Activated B cell treated with CpG ODN at 0.5 μM for 24 hours (primary cell): ENCODE results near the gene FAM120AOS. TPM values are rescaled to one million over a fixed set of nuclear protein-coding genes. Genes with fewer than 3 reads are reported as not detected.
A peak's percentile ranks its signal among the peaks of the same experiment; 100 is the strongest.

Experiments
- ATAC-seq: fragments of 200-7000 bp; cut with Tn5 transposase; one replicate; pipeline ENCODE4 v1.10.0; 2021; ENCODE audit warnings: low read depth, mild to moderate bottlenecking, moderate library complexity
- CTCF ChIA-PET: fragments of 350-600 bp; sonication (Branson Sonifier 250); formaldehyde crosslinking; loops from one replicate; lab custom pipeline; 2021; ENCODE audit warnings: antibody characterized with exemption; lab: Charles Lee
- POLR2A ChIA-PET: fragments of 350-600 bp; sonication (Branson Sonifier 250); formaldehyde crosslinking; loops from one replicate; lab custom pipeline; 2021; ENCODE audit warnings: antibody characterized with exemption; lab: Charles Lee
- DNase-seq: peaks from one replicate; pipeline ENCODE4 v3.0.0; 2022
- H3K27ac Mint-ChIP-seq: one replicate; pipeline ENCODE4 v1.8.0; 2020; ENCODE audit warnings: mixed read lengths
- H3K27me3 Mint-ChIP-seq: one replicate; pipeline ENCODE4 v1.8.0; 2021; ENCODE audit warnings: mixed read lengths
- H3K36me3 Mint-ChIP-seq: one replicate; pipeline ENCODE4 v1.8.0; 2021; ENCODE audit warnings: low read depth, mixed read lengths
- H3K4me1 Mint-ChIP-seq: one replicate; pipeline ENCODE4 v1.8.0; 2021; ENCODE audit warnings: mixed read lengths
- H3K4me3 Mint-ChIP-seq: one replicate; pipeline ENCODE4 v1.8.0; 2020; ENCODE audit warnings: mild to moderate bottlenecking, mixed read lengths
- H3K9me3 Mint-ChIP-seq: one replicate; pipeline ENCODE4 v1.8.0; 2020; ENCODE audit warnings: mixed read lengths
- intact Hi-C: fragments of 100-400 bp; cut with micrococcal nuclease; formaldehyde crosslinking; loops from one replicate; pipeline ENCODE4 v1.15.1; 2024
- total RNA-seq: library from RNA; stranded (reverse); gene quantifications from 2 replicates; pipeline ENCODE4 v1.2.3, GENCODE V29; 2022
- TF ChIP-seq, protein P1 (sequence below): fragments of 200-600 bp; IDR thresholded peaks from one replicate; pipeline ENCODE4 v1.8.0; 2022; ENCODE audit warnings: antibody characterized with exemption, mild to moderate bottlenecking

Gene FAM120AOS
- total RNA-seq, 1 donor from 2014 or later: 39.0 TPM

GRCh38 chr9:93464876-93465275 lies 11.5 kb upstream of the FAM120AOS start:
- Mint-ChIP-seq H3K36me3 (peaks cover 3% of the 10 kb centered on the region), H3K27me3 (no peaks in the 10 kb centered on the region), H3K27ac (peak overlapping the region; percentile 89), H3K4me1 (peaks cover 82% of the 10 kb centered on the region), H3K4me3 (peak overlapping the region; percentile 61), H3K9me3 (no peaks in the 10 kb centered on the region)
- POLR2A ChIA-PET: interaction anchor here (0.5 to 4.1 kb wide), 8 partner anchors 9 to 369 kb away, joined by 3 to 47 read pairs (median 6); partner anchors contain the start of genes CARD19, FAM120A and FAM120AOS
- intact Hi-C loops: loop anchor here (1.0 to 2.0 kb wide), 2 partner anchors 9 to 14 kb away; partner anchors contain the start of gene FAM120A
- ATAC-seq: no peak
- DNase-seq: no peak
- TF ChIP-seq, protein P1, sequence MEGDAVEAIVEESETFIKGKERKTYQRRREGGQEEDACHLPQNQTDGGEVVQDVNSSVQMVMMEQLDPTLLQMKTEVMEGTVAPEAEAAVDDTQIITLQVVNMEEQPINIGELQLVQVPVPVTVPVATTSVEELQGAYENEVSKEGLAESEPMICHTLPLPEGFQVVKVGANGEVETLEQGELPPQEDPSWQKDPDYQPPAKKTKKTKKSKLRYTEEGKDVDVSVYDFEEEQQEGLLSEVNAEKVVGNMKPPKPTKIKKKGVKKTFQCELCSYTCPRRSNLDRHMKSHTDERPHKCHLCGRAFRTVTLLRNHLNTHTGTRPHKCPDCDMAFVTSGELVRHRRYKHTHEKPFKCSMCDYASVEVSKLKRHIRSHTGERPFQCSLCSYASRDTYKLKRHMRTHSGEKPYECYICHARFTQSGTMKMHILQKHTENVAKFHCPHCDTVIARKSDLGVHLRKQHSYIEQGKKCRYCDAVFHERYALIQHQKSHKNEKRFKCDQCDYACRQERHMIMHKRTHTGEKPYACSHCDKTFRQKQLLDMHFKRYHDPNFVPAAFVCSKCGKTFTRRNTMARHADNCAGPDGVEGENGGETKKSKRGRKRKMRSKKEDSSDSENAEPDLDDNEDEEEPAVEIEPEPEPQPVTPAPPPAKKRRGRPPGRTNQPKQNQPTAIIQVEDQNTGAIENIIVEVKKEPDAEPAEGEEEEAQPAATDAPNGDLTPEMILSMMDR: no peak
- CTCF ChIA-PET: interaction anchor here (0.6 to 2.1 kb wide), 4 partner anchors 8 to 101 kb away, joined by 4 to 7 read pairs (median 5); partner anchors contain the start of gene FAM120AOS

GRCh38 chr9:93464395-93464794 lies 11.0 kb upstream of the FAM120AOS start:
- ATAC-seq (peak; percentile 84), DNase-seq (no peak)
- intact Hi-C loops: loop anchor here (1.0 to 2.0 kb wide), 2 partner anchors 8 to 14 kb away; partner anchors contain the start of gene FAM120A
- Mint-ChIP-seq H3K9me3 (no peaks in the 10 kb centered on the region), H3K36me3 (peaks cover 3% of the 10 kb centered on the region), H3K4me3 (peak overlapping the region; percentile 61), H3K27me3 (no peaks in the 10 kb centered on the region), H3K27ac (peak overlapping the region; percentile 89), H3K4me1 (peaks cover 87% of the 10 kb centered on the region)
- POLR2A ChIA-PET: interaction anchor here (0.5 to 4.1 kb wide), 7 partner anchors 8 to 369 kb away, joined by 3 to 47 read pairs (median 8); partner anchors contain the start of genes CARD19, FAM120A and FAM120AOS
- TF ChIP-seq, protein P1: no peak
- CTCF ChIA-PET: interaction anchor here (0.6 to 1.3 kb wide), 3 partner anchors 8 to 102 kb away, joined by 4 to 6 read pairs (median 4); no protein-coding TSS in a partner anchor

- peaks cover 88% of the 10 kb centered on the region for H3K4me1 Mint-ChIP-seq
- H3K36me3 Mint-ChIP-seq: peaks cover 7% of the 10 kb centered on the region
- H3K27ac Mint-ChIP-seq: peak overlapping the region; percentile 89
- H3K27me3 Mint-ChIP-seq: no peaks in the 10 kb centered on the region
- peak overlapping the region; percentile 61 for H3K4me3 Mint-ChIP-seq
- ATAC-seq: peak; percentile 22
- CTCF ChIA-PET: interaction anchor here (1.2 kb wide), 1 partner anchor 103 kb away, joined by 6 read pairs; no protein-coding TSS in a partner anchor
- POLR2A ChIA-PET: interaction anchor here (1.3 to 4.1 kb wide), 5 partner anchors 8 to 368 kb away, joined by 4 to 47 read pairs (median 8); partner anchors contain the start of genes CARD19 and FAM120AOS
- DNase-seq: no peak
- TF ChIP-seq, protein P1: no peak
- H3K9me3 Mint-ChIP-seq: no peaks in the 10 kb centered on the region
- intact Hi-C loops: loop anchor here (1.0 to 2.0 kb wide), 2 partner anchors 7 to 13 kb away; partner anchors contain the start of gene FAM120A
These were observed 10.4 kb upstream of the FAM120AOS start for GRCh38 chr9:93463638-93464248.

GRCh38 chr9:93461821-93462220 lies 8.4 kb upstream of the FAM120AOS start:
- ChIA-PET POLR2A (interaction anchor here (0.9 kb wide), 1 partner anchor 8 kb away, joined by 5 read pairs; the partner anchor contains the start of gene FAM120AOS), CTCF (no interaction called here)
- Mint-ChIP-seq H3K4me3 (no peak overlapping the region), H3K27ac (no peak overlapping the region), H3K36me3 (peaks cover 12% of the 10 kb centered on the region), H3K27me3 (no peaks in the 10 kb centered on the region), H3K4me1 (peaks cover 84% of the 10 kb centered on the region), H3K9me3 (no peaks in the 10 kb centered on the region)
- no peak for ATAC-seq
- DNase-seq: no peak
- TF ChIP-seq, protein P1: no peak
- intact Hi-C loops: no loop called here

GRCh38 chr9:93461414-93461743 lies 8.0 kb upstream of the FAM120AOS start:
- ChIA-PET CTCF (no interaction called here), POLR2A (no interaction called here)
- DNase-seq: no peak

More at GRCh38 chr9:93461414-93461743, 8.0 kb upstream of the FAM120AOS start:
- TF ChIP-seq, protein P1: no peak
- Mint-ChIP-seq H3K4me3 (no peak overlapping the region), H3K27ac (no peak overlapping the region), H3K4me1 (peaks cover 84% of the 10 kb centered on the region), H3K9me3 (no peaks in the 10 kb centered on the region), H3K36me3 (peaks cover 12% of the 10 kb centered on the region), H3K27me3 (no peaks in the 10 kb centered on the region)
- no peak for ATAC-seq
- intact Hi-C loops: no loop called here
